Measurements from ENCODE around the gene MAX.

DNA sequence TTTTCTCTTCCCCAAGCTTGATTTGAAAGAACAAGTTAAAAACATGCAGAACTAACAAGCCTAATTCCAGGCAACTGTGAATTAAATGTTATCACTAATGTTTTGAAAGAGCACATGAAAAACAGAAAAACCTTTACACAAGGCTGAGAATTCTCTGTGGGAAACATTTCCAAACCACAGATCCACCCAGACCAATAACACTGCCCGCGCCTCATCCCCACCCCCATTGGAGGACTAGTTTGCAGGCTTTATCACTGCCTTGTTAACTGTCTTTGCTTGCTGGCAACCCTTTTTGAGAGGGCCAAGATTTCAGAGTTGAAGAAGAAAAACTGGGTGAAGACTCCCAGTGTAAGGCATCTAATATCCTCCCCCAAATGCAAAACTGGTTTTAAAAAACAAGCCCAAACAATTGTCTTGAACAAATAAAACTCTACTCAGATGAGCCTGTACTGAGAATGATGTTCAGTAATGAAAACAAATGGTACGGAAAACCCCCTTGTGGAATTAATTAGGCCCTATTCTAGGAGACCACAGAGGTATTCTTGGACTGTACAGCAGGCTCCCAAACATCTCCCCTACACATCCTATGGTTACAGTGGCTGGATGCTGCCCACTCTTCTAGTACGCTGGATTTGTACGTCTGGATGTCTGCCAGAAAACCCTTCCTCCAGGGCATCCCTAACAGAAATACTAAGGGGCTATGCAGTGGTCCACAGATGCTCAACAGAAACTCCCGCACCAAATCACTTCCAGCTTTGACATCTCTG is 5.8 kb downstream of the MAX start:
- TF ChIP-seq, protein P1, sequence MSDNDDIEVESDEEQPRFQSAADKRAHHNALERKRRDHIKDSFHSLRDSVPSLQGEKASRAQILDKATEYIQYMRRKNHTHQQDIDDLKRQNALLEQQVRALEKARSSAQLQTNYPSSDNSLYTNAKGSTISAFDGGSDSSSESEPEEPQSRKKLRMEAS (IDR thresholded peaks at IDR 0.05), result no peak
- TF ChIP-seq FOSL1 (IDR thresholded peaks at IDR 0.05; ENCODE audit: insufficient read depth, low read depth, low read length) (no peak), EP300 (IDR thresholded peaks at IDR 0.05; ENCODE audit: borderline replicate concordance in 1 of 2, low read depth in 2 of 2, low read length in 2 of 2) (no peak), JUND (IDR thresholded peaks at IDR 0.05; ENCODE audit: low read length) (no peak)
- TF ChIP-seq, protein P2, sequence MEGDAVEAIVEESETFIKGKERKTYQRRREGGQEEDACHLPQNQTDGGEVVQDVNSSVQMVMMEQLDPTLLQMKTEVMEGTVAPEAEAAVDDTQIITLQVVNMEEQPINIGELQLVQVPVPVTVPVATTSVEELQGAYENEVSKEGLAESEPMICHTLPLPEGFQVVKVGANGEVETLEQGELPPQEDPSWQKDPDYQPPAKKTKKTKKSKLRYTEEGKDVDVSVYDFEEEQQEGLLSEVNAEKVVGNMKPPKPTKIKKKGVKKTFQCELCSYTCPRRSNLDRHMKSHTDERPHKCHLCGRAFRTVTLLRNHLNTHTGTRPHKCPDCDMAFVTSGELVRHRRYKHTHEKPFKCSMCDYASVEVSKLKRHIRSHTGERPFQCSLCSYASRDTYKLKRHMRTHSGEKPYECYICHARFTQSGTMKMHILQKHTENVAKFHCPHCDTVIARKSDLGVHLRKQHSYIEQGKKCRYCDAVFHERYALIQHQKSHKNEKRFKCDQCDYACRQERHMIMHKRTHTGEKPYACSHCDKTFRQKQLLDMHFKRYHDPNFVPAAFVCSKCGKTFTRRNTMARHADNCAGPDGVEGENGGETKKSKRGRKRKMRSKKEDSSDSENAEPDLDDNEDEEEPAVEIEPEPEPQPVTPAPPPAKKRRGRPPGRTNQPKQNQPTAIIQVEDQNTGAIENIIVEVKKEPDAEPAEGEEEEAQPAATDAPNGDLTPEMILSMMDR (IDR thresholded peaks at IDR 0.05; ENCODE audit: control extremely low read depth in 1 of 3, insufficient read depth in 1 of 3, low read depth in 1 of 3, low read length in 3 of 3), result no peak
